DOHH2 (cell line): ENCODE measurements around the gene TRIM41.

Experiments used
- EZH2phosphoT487 ChIP-seq: fragments of 200-600 bp; sonication (generic); IDR thresholded peaks from 2 replicates; pipeline ENCODE4 v1.6.1; 2017; ENCODE audit warnings: borderline replicate concordance, mild to moderate bottlenecking, antibody characterized with exemption, low read length, moderate library complexity, mixed read lengths
- TF ChIP-seq, protein P1 (sequence below): fragments of 200-600 bp; sonication (generic); IDR thresholded peaks from one replicate; pipeline ENCODE4 v1.5.1; 2014; ENCODE audit warnings: antibody characterized with exemption, mild to moderate bottlenecking, low read depth, low read length; ENCODE audit not compliant: poor library complexity, severe bottlenecking

DNA sequence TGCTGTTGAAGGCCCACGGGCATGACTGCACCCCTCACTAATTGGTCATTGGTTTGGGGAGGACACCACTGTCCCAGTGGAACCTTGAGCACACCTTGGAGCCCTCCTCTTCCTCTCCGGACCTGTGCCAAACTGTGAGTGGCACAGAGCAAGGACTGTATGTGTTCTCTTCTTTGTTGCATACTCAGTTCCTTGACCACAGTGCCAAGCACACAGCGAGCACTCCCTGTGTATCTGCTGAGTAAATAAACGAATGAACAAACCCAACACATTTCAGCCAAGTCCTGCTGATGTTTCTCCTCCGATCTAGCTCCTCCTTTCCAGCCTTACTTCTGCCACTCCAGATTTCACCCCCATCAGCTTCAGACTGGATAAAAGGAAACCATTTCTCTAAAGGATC is 40.6 kb downstream of the TRIM41 start:
- TF ChIP-seq, protein P1, sequence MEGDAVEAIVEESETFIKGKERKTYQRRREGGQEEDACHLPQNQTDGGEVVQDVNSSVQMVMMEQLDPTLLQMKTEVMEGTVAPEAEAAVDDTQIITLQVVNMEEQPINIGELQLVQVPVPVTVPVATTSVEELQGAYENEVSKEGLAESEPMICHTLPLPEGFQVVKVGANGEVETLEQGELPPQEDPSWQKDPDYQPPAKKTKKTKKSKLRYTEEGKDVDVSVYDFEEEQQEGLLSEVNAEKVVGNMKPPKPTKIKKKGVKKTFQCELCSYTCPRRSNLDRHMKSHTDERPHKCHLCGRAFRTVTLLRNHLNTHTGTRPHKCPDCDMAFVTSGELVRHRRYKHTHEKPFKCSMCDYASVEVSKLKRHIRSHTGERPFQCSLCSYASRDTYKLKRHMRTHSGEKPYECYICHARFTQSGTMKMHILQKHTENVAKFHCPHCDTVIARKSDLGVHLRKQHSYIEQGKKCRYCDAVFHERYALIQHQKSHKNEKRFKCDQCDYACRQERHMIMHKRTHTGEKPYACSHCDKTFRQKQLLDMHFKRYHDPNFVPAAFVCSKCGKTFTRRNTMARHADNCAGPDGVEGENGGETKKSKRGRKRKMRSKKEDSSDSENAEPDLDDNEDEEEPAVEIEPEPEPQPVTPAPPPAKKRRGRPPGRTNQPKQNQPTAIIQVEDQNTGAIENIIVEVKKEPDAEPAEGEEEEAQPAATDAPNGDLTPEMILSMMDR, result no peak
- TF ChIP-seq EZH2phosphoT487, result no peak
